Medulla oblongata (tissue), 1 donor: ENCODE results near the gene DNAJC8.
A peak's percentile ranks its signal among the peaks of the same experiment; 100 is the strongest.

Experiments
- DNase-seq: peaks from one replicate; pipeline ENCODE4 v3.0.0-alpha.2; 2015; ENCODE audit errors: extremely low spot score

Gene DNAJC8

GRCh38 chr1:28232558-28233263 lies at the start of gene DNAJC8:
DNAJC8 (minus strand) TSS chr1:28233029; CDS start chr1:28232998, 31 bp downstream.
- peak; percentile 95 for DNase-seq

- DNase-seq = no peak
Observed at GRCh38 chr1:28281608-28282425, 49.0 kb upstream of the DNAJC8 start.

- no peak for DNase-seq
Observed at GRCh38 chr1:28280977-28281381, 48.1 kb upstream of the DNAJC8 start.

GRCh38 chr1:28280501-28280900 lies 47.7 kb upstream of the DNAJC8 start:
- no peak for DNase-seq

- DNase-seq = no peak
Observed at GRCh38 chr1:28279721-28280120, 46.9 kb upstream of the DNAJC8 start.

- DNase-seq = no peak
Observed at GRCh38 chr1:28278763-28279162, 45.9 kb upstream of the DNAJC8 start.

GRCh38 chr1:28273216-28273860 lies 40.5 kb upstream of the DNAJC8 start:
- no peak for DNase-seq

- no peak for DNase-seq
Observed at GRCh38 chr1:28272215-28272852, 39.5 kb upstream of the DNAJC8 start.

GRCh38 chr1:28269529-28269928 lies 36.7 kb upstream of the DNAJC8 start:
- DNase-seq = no peak

- DNase-seq = no peak
Observed at GRCh38 chr1:28267633-28268032, 34.8 kb upstream of the DNAJC8 start.

GRCh38 chr1:28266920-28267322 lies 34.1 kb upstream of the DNAJC8 start:
- DNase-seq = no peak

GRCh38 chr1:28265577-28265976 lies 32.7 kb upstream of the DNAJC8 start:
- DNase-seq = no peak

- DNase-seq = no peak
Observed at GRCh38 chr1:28264897-28265296, 32.1 kb upstream of the DNAJC8 start.

- no peak for DNase-seq
Observed at GRCh38 chr1:28260803-28261174, 28.0 kb upstream of the DNAJC8 start.

GRCh38 chr1:28259934-28260802 lies 27.3 kb upstream of the DNAJC8 start:
- DNase-seq = peak; percentile 51

GRCh38 chr1:28259252-28259933 lies 26.6 kb upstream of the DNAJC8 start, which contains the start of gene SESN2:
SESN2 (plus strand) TSS chr1:28259518; CDS start chr1:28259848, 330 bp downstream.
- DNase-seq = peak; percentile 99

- peak; percentile 11 for DNase-seq
Observed at GRCh38 chr1:28258628-28259251, 25.9 kb upstream of the DNAJC8 start.

- no peak for DNase-seq
Observed at GRCh38 chr1:28257736-28258135, 24.9 kb upstream of the DNAJC8 start.

GRCh38 chr1:28256197-28256827 lies 23.5 kb upstream of the DNAJC8 start:
- no peak for DNase-seq
